Lower leg skin (tissue), 3 donors: ENCODE measurements around the gene BTBD16.

Experiments
- POLR2A ChIP-seq, 2 donors: fragments of 450-650 bp; IDR thresholded peaks; one replicate each; pipeline ENCODE4 v1.6.1; 2016 to 2017; ENCODE audit warnings: antibody characterized with exemption in 2 of 2, mild to moderate bottlenecking in 1 of 2, moderate library complexity in 1 of 2
- TF ChIP-seq, protein P1 (sequence below), 3 donors: fragments of 450-650 bp; IDR thresholded peaks; one replicate each; pipeline ENCODE4 v1.5.1; 2016; ENCODE audit warnings: antibody characterized with exemption in 3 of 3, mild to moderate bottlenecking in 3 of 3, moderate library complexity in 2 of 3

DNA sequence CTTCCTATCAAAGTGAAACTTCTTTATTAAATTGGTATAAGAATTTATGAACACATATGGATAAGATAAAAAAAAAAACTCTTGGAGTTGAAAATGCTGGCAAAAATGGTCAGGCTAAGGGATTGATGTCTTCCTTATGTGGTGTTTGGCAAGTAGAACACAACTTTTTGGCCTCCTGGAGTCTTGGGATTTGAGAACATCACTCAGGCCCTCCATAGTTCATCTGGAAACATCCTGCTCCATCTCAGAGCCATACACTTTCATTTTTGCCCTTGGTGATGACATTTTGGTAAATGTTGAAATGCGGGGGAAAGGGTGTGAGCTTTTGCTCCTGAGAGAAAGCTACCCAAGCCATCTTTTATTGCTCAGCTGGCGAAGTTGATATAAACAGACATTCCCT, 27.5 kb upstream of the BTBD16 start:
- TF ChIP-seq, protein P1, sequence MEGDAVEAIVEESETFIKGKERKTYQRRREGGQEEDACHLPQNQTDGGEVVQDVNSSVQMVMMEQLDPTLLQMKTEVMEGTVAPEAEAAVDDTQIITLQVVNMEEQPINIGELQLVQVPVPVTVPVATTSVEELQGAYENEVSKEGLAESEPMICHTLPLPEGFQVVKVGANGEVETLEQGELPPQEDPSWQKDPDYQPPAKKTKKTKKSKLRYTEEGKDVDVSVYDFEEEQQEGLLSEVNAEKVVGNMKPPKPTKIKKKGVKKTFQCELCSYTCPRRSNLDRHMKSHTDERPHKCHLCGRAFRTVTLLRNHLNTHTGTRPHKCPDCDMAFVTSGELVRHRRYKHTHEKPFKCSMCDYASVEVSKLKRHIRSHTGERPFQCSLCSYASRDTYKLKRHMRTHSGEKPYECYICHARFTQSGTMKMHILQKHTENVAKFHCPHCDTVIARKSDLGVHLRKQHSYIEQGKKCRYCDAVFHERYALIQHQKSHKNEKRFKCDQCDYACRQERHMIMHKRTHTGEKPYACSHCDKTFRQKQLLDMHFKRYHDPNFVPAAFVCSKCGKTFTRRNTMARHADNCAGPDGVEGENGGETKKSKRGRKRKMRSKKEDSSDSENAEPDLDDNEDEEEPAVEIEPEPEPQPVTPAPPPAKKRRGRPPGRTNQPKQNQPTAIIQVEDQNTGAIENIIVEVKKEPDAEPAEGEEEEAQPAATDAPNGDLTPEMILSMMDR (IDR thresholded peaks at IDR 0.05): no peak
- no peak for TF ChIP-seq POLR2A (IDR thresholded peaks at IDR 0.05)
